K562 (cell line): ENCODE data around the gene MAGOHB. TPM values are rescaled to one million over a fixed set of nuclear protein-coding genes. Genes with fewer than 3 reads are reported as not detected.

Experiments
- ATAC-seq: fragments of 200-7000 bp; cut with Tn5 transposase; 3 replicates; pipeline ENCODE4 v1.9.1; 2020; ENCODE audit warnings: moderate library complexity
- BruUV-seq: library from RNA; stranded (reverse); fragments of 400-500 nt; replicated peaks from 2 replicates; lab custom pipeline; 2021; lab: Mats Ljungman, UMichigan
- CTCF ChIA-PET: fragments of 300-600 bp; formaldehyde crosslinking; extraction: SDS; loops from one replicate; lab custom pipeline; 2021; ENCODE audit warnings: low intra/inter-chr PET ratio; lab: Yijun Ruan, JAX
- POLR2A ChIA-PET: fragments of 300-600, 350-650 bp; sonication (Branson Sonifier 250); formaldehyde crosslinking; extraction: SDS; loops from one replicate; lab custom pipeline; 2021; ENCODE audit warnings: antibody characterized with exemption, inconsistent platforms; lab: Yijun Ruan, JAX
- DNase-seq, 4 experiments: peaks; one replicate each; pipeline versions ENCODE4 v3.0.0 to v3.0.0-alpha.2; 2011 to 2018; ENCODE audit warnings: low spot score in 3 of 4, mixed read lengths in 3 of 4; ENCODE audit errors: extremely low read depth in 1 of 4
- FAIRE-seq: peaks from 2 replicates; lab custom pipeline; 2011; peaks lifted over from hg19 to GRCh38; lab: Jason Lieb, UNC
- H2AFZ ChIP-seq: 2 replicates; pipeline ENCODE4 v1.6.0; 2011; ENCODE audit warnings: low read depth, low read length, control low read depth, inconsistent platforms
- H3K27ac ChIP-seq: fragments of 200-600 bp; 3 replicates; pipeline ENCODE4 v1.8.0; 2011; ENCODE audit warnings: low read depth, mild to moderate bottlenecking, control low read depth, inconsistent platforms, low read length, moderate library complexity, mixed read lengths; ENCODE audit errors: extremely low read depth
- H3K27me3 ChIP-seq, 2 experiments: fragments of 300-600 bp in 1 of 2; 2 replicates in 1 of 2; 3 replicates in 1 of 2; pipeline versions ENCODE4 v1.6.0 to v1.8.0; 2011; ENCODE audit warnings: inconsistent platforms in 2 of 2, low read length in 2 of 2, mild to moderate bottlenecking in 1 of 2, mixed read lengths in 1 of 2, moderate library complexity in 1 of 2; ENCODE audit not compliant: control insufficient read depth in 2 of 2, insufficient read depth in 2 of 2
- H3K36me3 ChIP-seq: fragments of 300-600 bp; 3 replicates; pipeline ENCODE4 v1.8.0; 2011; ENCODE audit warnings: mild to moderate bottlenecking, low read length, inconsistent platforms; ENCODE audit not compliant: control insufficient read depth, insufficient read depth
- H3K4me1 ChIP-seq, 2 experiments: fragments of 200-600 bp in 1 of 2; replicated peaks in 1 of 2; 2 replicates in 1 of 2; 3 replicates in 1 of 2; pipeline versions ENCODE4 v1.5.1 to v1.8.0; 2011; ENCODE audit warnings: inconsistent platforms in 2 of 2, low read length in 2 of 2, mild to moderate bottlenecking in 1 of 2, mixed read lengths in 1 of 2, moderate library complexity in 1 of 2; ENCODE audit not compliant: control insufficient read depth in 2 of 2, insufficient read depth in 2 of 2
- H3K4me2 ChIP-seq: 2 replicates; pipeline ENCODE4 v1.6.1; 2011; ENCODE audit warnings: low read length, control low read depth, inconsistent platforms, mixed read lengths; ENCODE audit not compliant: insufficient read depth
- H3K4me3 ChIP-seq: fragments of 200-600 bp; sonication (generic), shearing (Covaris generic); 2 replicates; pipeline ENCODE4 v1.5.1; 2016; ENCODE audit warnings: control low read depth, inconsistent platforms
- H3K79me2 ChIP-seq: fragments of 200-600 bp; 3 replicates; pipeline ENCODE4 v1.8.0; 2011; ENCODE audit warnings: low read length, inconsistent platforms; ENCODE audit not compliant: control insufficient read depth, insufficient read depth
- H3K9ac ChIP-seq, 2 experiments: 2 replicates each; pipeline versions ENCODE4 v1.6.0 to v1.6.1; 2011; ENCODE audit warnings: low read depth in 2 of 2, low read length in 2 of 2, control low read depth in 1 of 2, inconsistent platforms in 1 of 2, mild to moderate bottlenecking in 1 of 2, mixed read lengths in 1 of 2; ENCODE audit not compliant: insufficient read depth in 1 of 2
- H3K9me1 ChIP-seq: one replicate; pipeline ENCODE4 v1.6.0; 2011; ENCODE audit warnings: inconsistent platforms, mild to moderate bottlenecking, low read length, moderate library complexity; ENCODE audit not compliant: control insufficient read depth, insufficient read depth
- H3K9me3 ChIP-seq: replicated peaks from 2 replicates; pipeline ENCODE4 v1.5.1; 2011; ENCODE audit warnings: low read depth, low read length, inconsistent platforms; ENCODE audit not compliant: control insufficient read depth, insufficient read depth
- H4K20me1 ChIP-seq: replicated peaks from 2 replicates; pipeline ENCODE4 v1.6.1; 2011; ENCODE audit warnings: low read length, inconsistent platforms, mixed read lengths; ENCODE audit not compliant: control insufficient read depth, insufficient read depth
- COPS2 ChIP-seq: fragments of 450-650 bp; conservative IDR thresholded peaks from 2 replicates; pipeline ENCODE4 v1.6.1; 2016; ENCODE audit warnings: mild to moderate bottlenecking, moderate library complexity
- FOXK1 ChIP-seq: sonication (generic); formaldehyde crosslinking; IDR thresholded peaks from 2 replicates; pipeline ENCODE4 v1.8.0; 2022; ENCODE audit warnings: missing genetic modification reagents, mild to moderate bottlenecking, borderline replicate concordance
- GTF2A2 ChIP-seq: IDR thresholded peaks from 2 replicates; pipeline ENCODE4 v1.6.1; 2016; ENCODE audit warnings: mild to moderate bottlenecking, missing genetic modification characterization, missing compliant biosample characterization
- NFXL1 ChIP-seq: fragments of 450-650 bp; formaldehyde crosslinking; IDR thresholded peaks from 2 replicates; pipeline ENCODE4 v1.4.0; 2021; ENCODE audit warnings: mild to moderate bottlenecking
- NFYB ChIP-seq: IDR thresholded peaks from 2 replicates; pipeline ENCODE4 v1.6.1; 2011; ENCODE audit warnings: mild to moderate bottlenecking, moderate library complexity; ENCODE audit not compliant: insufficient read length; ENCODE audit errors: extremely low read depth
- PTRF ChIP-seq: fragments of 450-650 bp; IDR thresholded peaks from 2 replicates; pipeline ENCODE4 v1.6.1; 2016; ENCODE audit warnings: mild to moderate bottlenecking, missing genetic modification characterization, missing compliant biosample characterization
- SAFB ChIP-seq: fragments of 200-400 bp; formaldehyde crosslinking; IDR thresholded peaks from 2 replicates; pipeline ENCODE4 v1.6.1; 2017; ENCODE audit warnings: low read depth, low read length, borderline replicate concordance
- SREBF2 ChIP-seq: sonication (generic); formaldehyde crosslinking; IDR thresholded peaks from 2 replicates; pipeline ENCODE4 v1.4.0; 2020; ENCODE audit warnings: mild to moderate bottlenecking, missing genetic modification reagents
- STAT5A ChIP-seq: IDR thresholded peaks from 2 replicates; pipeline ENCODE4 v1.6.1; 2012; ENCODE audit warnings: low read length, inconsistent platforms, borderline replicate concordance
- U2AF1 ChIP-seq: fragments of 200-400 bp; formaldehyde crosslinking; optimal IDR thresholded peaks from 2 replicates; pipeline ENCODE3; 2017; ENCODE audit warnings: mild to moderate bottlenecking, low read depth, low read length, moderate library complexity
- UBTF ChIP-seq, 2 experiments: IDR thresholded peaks; 2 replicates each; pipeline ENCODE4 v1.6.1; 2012; ENCODE audit warnings: improper control_type of control experiment in 2 of 2, low read depth in 2 of 2, low read length in 2 of 2, borderline replicate concordance in 1 of 2
- WHSC1 ChIP-seq: IDR thresholded peaks from one replicate; pipeline ENCODE4 v1.6.1; 2012; ENCODE audit warnings: low read length, control low read depth, inconsistent platforms
- XRCC3 ChIP-seq: fragments of 450-650 bp; IDR thresholded peaks from 2 replicates; pipeline ENCODE4 v1.6.1; 2017; ENCODE audit warnings: mild to moderate bottlenecking, moderate library complexity
- ZKSCAN8 ChIP-seq: fragments of 200-800 bp; sonication (Bioruptor generic); IDR thresholded peaks from 2 replicates; pipeline ENCODE4 v1.6.1; 2016; ENCODE audit warnings: missing genetic modification characterization, missing compliant biosample characterization
- ZNF239 ChIP-seq: fragments of 250-450 bp; sonication (Bioruptor Pico); IDR thresholded peaks from 2 replicates; pipeline ENCODE4 v1.4.0; 2020; ENCODE audit warnings: mild to moderate bottlenecking
- ZNF512 ChIP-seq: IDR thresholded peaks from 2 replicates; pipeline ENCODE4 v1.6.1; 2016; ENCODE audit warnings: missing genetic modification characterization, missing compliant biosample characterization
- WGBS: fragments of 100-300 bp; shearing (Covaris generic); methylation state at CpG from one replicate; pipeline ENCODE4 v1.1.6; 2016; ENCODE audit warnings: low coverage, mixed read lengths; ENCODE audit not compliant: insufficient coverage; ENCODE audit errors: missing lambda C conversion rate; 5-methylcytosine and 5-hydroxymethylcytosine counted together
- in situ Hi-C: fragments of 300-500 bp; cut with MboI; formaldehyde crosslinking; loops from 4 replicates; pipeline ENCODE4 v1.15.0; 2018; ENCODE audit warnings: inconsistent platforms, mixed read lengths
- intact Hi-C: fragments of 100-400 bp; cut with micrococcal nuclease; formaldehyde crosslinking; loops from 2 replicates; pipeline ENCODE4 v1.14.2; 2022
- polyA plus RNA-seq, 8 experiments: library from polyadenylated mRNA; depleted of rRNA in 4 of 8; stranded (reverse) in 5 of 8; unstranded in 3 of 8; fragments of >200 nt; fragmentation: Nextera tagmentation in 2 of 8; fragmentation: Illumina TruSeq in 1 of 8; extraction: Ambion mirVana in 2 of 8; extraction: Trizol in 1 of 8; gene quantifications; 2 replicates each; pipeline versions ENCODE4 v1.2.1 to v1.2.3, GENCODE V29; 2011 to 2014; ENCODE audit warnings: inconsistent platforms in 1 of 8, missing spikeins in 1 of 8
- total RNA-seq, 7 experiments: library from RNA; depleted of rRNA in 6 of 7; stranded (reverse); fragments of >200 nt in 6 of 7; fragmentation: Illumina TruSeq in 2 of 7; extraction: Trizol in 2 of 7; gene quantifications; 2 replicates each; pipeline versions ENCODE4 v1.2.1 to v1.2.3, GENCODE V29; 2011 to 2021; ENCODE audit warnings: low replicate concordance in 1 of 7

MAGOHB gene
- total and polyA plus RNA-seq, 9 of the 15 experiments (the other 6 are each of a cell fraction or from before 2014, with no cell fraction given), result 34.5 to 177 (median 85.4) TPM

- Histone ChIP-seq H3K27ac (no peak overlapping the region), H3K27me3 (no peaks in the 10 kb centered on the region), H3K4me1 (peaks cover 0 to 15% of the 10 kb centered on the region in 2 experiments; a peak in 2 of 5 replicates), H3K4me3 (no peak overlapping the region), H3K9ac (no peak overlapping the region), H3K36me3 (no peaks in the 10 kb centered on the region), H3K4me2 (no peak overlapping the region), H3K79me2 (no peaks in the 10 kb centered on the region), H3K9me3 (no peaks in the 10 kb centered on the region), H3K9me1 (no peaks in the 10 kb centered on the region), H4K20me1 (no peaks in the 10 kb centered on the region), H2AFZ (no peak overlapping the region)
- POLR2A ChIA-PET, result no interaction called here
- intact Hi-C loops, result no loop called here
- BruUV-seq, result no TSS peak
- TF ChIP-seq SAFB (no peak), XRCC3 (no peak), ZNF239 (no peak), PTRF (tag) (no peak), SREBF2 (CRISPR knock-in tag) (no peak), COPS2 (no peak), FOXK1 (CRISPR knock-in tag) (no peak), NFYB (no peak), ZKSCAN8 (no peak), GTF2A2 (tag) (no peak), ZNF512 (no peak), UBTF (IDR thresholded peaks at IDR 0.05; ENCODE audit: borderline replicate concordance in 1 of 2, low read depth in 2 of 2, low read length in 2 of 2) (no peak), STAT5A (no peak), U2AF1 (no peak), NFXL1 (CRISPR knock-in tag) (no peak), WHSC1 (no peak)
- FAIRE-seq, result no peak
- 44% methylated on average over 1 of the region's 1 CpG for WGBS
- CTCF ChIA-PET, result no interaction called here
- DNase-seq, result no peak
- in situ Hi-C loops, result no loop called here
- ATAC-seq, result no peak
These were observed 7.9 kb upstream of the MAGOHB start for GRCh38 chr12:10621278-10621677.
